ENCODE results near the gene SPAG16.

The SPAG16 gene

GRCh38 chr2:214107726-214108125 lies 823.5 kb downstream of the SPAG16 start:
- no peak for DNase-seq

DNA sequence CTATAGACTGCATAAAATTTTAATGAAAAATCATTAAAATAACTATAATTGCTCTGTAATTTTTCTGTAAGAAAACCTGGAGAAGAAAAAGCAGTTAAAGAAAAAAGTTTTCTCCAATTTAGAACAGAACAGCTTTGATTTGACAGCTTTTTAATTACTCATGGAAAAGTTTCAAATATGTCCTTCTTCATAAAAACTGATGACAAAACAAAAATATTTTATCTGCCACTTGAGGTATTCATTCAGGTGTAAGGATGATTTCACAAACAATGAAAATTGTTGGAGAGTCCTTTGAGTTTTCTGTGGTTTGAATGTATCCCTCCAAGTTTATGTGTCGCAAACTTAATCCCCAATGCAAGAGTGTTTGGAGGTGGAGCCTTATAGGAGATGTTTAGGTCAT lies 824.3 kb downstream of the SPAG16 start:
- no peak for DNase-seq

- no peak for DNase-seq
Measured at GRCh38 chr2:214117054-214117453, 832.8 kb downstream of the SPAG16 start.

- DNase-seq, result no peak
Measured at GRCh38 chr2:214126135-214126534, 841.9 kb downstream of the SPAG16 start.

- no peak for DNase-seq
Measured at GRCh38 chr2:214127170-214127569, 842.9 kb downstream of the SPAG16 start.

- DNase-seq, result no peak
Measured at GRCh38 chr2:214127571-214127970, 843.3 kb downstream of the SPAG16 start.

GRCh38 chr2:214128040-214128439 lies 843.8 kb downstream of the SPAG16 start:
- no peak for DNase-seq

- DNase-seq, result no peak
Measured at GRCh38 chr2:214130114-214130513, 845.9 kb downstream of the SPAG16 start.

DNA sequence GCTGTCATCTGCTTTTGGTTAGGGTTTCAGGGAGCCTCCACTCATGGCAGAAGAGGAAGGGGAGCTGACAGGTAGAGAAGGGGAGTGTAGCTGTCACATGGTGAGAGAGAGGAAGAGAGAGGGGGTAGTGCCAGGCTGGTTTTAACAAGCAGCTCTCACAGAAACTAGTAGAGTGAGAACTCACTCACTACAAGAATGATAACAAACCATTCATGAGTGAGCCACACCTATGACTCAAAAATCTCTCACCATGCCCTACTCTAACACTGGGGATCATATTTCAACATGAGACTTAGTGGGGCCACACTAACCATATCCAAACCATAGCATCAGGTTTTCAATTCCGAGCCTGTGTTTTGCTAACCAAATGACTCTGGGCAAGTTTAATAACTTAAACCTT lies 851.7 kb downstream of the SPAG16 start:
- DNase-seq, result no peak

- DNase-seq, result no peak
Measured at GRCh38 chr2:214138779-214139178, 854.5 kb downstream of the SPAG16 start.

DNA sequence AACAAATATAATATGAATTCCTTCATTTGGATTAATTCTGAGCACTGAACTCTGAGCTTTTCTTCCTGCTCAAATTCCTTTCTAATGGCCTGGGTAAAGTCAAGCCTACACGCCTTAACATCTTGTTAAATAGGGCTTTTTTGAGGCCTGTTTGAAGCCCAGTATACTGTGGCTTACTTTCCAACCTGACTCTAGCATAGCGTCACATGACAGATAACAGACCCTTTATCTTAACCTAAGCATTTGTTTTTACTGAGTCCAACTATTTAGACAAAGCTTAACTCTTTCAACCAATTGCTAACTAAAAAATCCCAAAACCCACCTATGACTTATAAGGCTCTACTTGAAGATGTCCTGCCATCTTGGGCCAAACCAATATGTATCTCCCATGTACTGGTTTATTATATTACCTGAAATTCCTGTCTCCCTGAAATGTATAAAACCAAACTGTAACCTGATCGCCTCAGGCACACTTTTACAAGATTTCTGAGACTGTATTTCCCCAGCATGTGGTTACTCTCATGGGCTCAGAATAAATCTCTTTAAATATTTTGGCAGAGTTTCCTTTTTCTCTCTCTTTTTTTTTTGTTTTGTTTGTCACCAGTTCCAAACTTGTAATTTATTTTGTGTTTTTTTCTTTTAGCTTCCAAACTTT lies 855.5 kb downstream of the SPAG16 start:
- no peak for DNase-seq

DNA sequence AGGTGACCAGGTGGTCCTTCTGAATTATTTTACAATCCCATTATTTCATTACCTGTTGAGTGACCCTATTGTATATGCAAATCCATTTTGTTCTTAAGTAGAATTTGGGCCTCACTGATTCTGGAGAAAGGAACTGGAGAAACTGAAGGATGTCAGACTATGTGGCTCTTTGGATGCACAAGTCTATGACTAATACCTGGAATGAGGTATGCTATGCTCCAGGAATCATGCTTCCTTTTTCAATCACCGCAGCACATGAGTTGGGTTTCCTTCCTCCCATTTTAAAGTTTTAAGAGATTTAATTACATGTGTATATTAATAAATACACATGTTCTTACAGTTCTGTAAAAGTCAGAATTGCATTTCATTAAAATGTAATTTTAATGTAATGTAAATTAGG lies 872.7 kb downstream of the SPAG16 start:
- DNase-seq, result no peak

DNA sequence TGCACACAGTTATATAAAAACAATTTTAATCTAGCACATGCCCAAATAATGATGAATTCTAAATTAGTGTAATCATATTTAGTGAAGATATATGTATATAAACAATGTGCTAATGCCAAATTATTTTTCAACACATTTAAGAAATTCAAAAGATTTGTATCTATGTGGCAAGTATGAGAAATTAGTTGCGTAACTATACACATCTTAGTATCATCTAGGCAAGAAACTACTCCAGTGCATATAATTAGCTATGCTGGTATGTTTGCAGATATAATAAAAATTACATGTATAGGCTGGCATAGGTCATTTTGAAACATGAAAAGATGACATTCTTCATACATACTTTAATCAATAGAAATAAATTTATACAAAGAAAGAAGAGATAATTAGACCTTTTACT lies 874.6 kb downstream of the SPAG16 start:
- DNase-seq, result no peak

DNA sequence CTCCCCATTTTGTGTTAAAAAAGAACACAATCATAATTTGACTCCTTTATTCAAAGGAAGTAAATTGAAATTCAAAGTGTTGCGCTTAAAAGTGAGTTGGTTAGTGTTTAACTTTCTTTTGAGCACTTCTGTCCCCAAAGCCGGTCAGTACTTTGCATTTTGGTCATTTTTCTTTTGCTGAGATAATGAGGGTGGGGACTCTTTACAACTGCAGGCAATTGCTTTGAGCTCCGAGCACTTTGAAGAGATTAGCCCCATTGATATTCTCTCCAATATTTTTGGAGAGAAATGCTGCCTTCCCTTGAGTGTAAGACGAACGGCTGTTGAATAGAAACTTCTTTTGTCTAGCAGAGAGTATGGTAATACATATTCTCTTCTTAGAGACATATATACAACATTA lies 885.0 kb downstream of the SPAG16 start:
- no peak for DNase-seq

GRCh38 chr2:214169736-214170135 lies 885.5 kb downstream of the SPAG16 start:
- no peak for DNase-seq

DNA sequence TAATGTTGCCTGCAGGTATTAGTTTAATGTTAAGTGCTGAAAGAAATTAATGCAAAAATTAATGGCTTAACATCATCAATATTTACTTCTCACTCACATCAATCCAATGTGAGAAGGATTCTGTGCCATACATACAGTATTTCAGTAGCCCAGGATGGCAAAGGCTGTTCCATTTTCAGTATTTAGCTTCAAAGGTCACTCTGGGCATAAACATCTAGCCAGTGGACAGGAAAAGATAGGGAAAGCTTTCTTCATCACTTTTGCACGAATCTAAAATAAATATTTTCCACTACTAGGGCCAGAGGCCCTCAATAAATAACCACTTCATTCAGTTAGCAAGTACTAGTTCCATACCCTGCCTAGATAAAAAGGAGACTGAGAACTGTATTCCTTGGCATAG lies 890.3 kb downstream of the SPAG16 start:
- no peak for DNase-seq

GRCh38 chr2:214180071-214180470 lies 895.8 kb downstream of the SPAG16 start:
- no peak for DNase-seq

GRCh38 chr2:214180686-214181085 lies 896.4 kb downstream of the SPAG16 start:
- DNase-seq, result no peak

GRCh38 chr2:214184461-214184860 lies 900.2 kb downstream of the SPAG16 start:
- DNase-seq, result no peak

- DNase-seq, result no peak
Measured at GRCh38 chr2:214185546-214185945, 901.3 kb downstream of the SPAG16 start.

DNA sequence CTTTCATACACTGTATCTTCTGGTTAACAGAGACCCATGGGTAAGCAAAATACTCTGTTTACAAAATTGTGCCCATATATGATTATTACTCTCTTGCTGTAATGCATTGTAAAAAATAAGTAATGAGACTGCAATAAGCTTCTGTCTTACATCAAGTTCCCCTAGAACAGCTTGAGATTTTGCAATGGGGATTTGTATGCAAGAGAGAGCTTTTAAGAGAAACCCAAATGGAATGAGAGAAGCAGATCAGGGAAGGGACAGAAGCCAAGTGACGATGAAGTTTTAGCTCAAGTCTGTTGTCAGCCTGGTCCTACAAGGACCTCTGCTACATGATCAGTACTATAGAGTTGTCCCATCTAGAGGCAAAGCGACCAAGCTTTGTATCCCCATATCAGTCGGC lies 908.4 kb downstream of the SPAG16 start:
- no peak for DNase-seq

- DNase-seq, result no peak
Measured at GRCh38 chr2:214193943-214194342, 909.7 kb downstream of the SPAG16 start.

DNA sequence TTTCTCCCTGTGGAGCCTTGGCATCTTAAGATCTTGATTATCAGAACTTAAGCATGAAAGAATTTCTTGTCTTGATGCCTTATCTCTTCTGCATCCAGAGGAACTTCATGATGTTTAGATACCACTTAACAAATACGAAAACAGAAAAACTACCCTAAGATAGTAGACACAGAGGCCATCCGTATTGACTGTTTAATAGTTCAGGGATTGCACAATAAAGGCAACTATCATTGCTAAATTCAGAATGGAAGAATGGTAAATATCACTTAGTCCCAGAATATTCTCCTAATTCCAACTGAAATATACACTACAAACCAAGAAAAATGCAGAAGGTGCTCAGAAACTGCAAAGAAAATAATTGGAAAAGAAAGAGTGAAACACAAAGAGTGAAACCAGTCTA lies 912.0 kb downstream of the SPAG16 start:
- DNase-seq, result no peak

DNA sequence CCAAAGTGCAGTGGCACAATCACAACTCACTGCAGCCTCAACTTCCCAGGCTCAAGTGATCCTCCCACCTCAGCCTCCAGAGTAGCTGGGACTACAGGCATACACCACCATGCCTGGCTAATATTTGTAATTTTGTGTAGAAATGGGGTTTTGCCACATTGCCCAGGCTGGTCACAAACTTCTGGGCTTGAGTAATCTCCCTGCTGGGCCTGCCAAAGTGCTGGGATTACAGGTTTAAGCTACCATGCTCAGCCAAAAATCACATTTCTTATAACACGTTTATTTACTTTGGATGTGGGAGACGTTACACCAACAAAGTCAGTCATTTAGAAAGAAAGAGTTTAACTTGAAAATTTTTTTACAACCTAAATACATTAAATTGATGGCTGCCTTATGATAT lies 917.6 kb downstream of the SPAG16 start:
- DNase-seq, result no peak

DNA sequence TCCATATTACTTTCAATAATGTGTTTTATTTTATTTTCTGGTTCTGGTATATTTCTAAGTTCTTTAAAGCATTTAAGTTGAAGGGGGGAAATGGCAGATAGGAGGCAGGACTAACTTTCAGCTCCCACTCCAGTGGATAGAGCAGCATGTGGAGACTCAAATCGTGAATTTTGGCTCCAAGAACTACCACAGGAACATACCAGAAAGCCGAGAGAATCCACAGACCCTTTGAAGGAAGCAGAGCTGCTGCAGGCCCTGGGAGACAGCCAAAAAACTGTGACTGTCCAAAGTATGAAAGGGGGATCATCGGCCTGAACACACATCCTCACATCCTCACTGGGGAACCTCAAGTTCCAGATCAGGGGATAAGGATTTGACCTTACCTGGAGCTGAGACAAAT lies 919.0 kb downstream of the SPAG16 start:
- no peak for DNase-seq
